ENCODE measurements around the gene SLC49A4. TPM values are rescaled to one million over a fixed set of nuclear protein-coding genes. Genes with fewer than 3 reads are reported as not detected.

SLC49A4 gene
- total and polyA plus RNA-seq, 2 of the 13 experiments (the other 11 are each of a cell fraction or from before 2014, with no cell fraction given), result 6.5 to 16.3 TPM

- no peak for TF ChIP-seq TFDP1 (CRISPR knock-in tag; IDR thresholded peaks at IDR 0.05; ENCODE audit: borderline replicate concordance)
- peak; percentile 43; the same call in 1 of the 2 replicates for TF ChIP-seq SP4 (CRISPR knock-in tag; IDR thresholded peaks at IDR 0.05)
- TF ChIP-seq HNF4A (CRISPR knock-in tag; IDR thresholded peaks at IDR 0.05), result peak; percentile 88
- TF ChIP-seq THAP9 (CRISPR knock-in tag; IDR thresholded peaks at IDR 0.05; ENCODE audit: borderline replicate concordance), result 0 out of 2 replicates have a peak, but pooled peaks have one; percentile 17
- peak; percentile 71; the same call in 1 of the 2 replicates for TF ChIP-seq MTA1 (CRISPR knock-in tag; IDR thresholded peaks at IDR 0.05; ENCODE audit: borderline replicate concordance)
- TF ChIP-seq ZNF660 (CRISPR knock-in tag; IDR thresholded peaks at IDR 0.05; ENCODE audit: borderline replicate concordance, low read depth), result no peak
- peak; percentile 69 for TF ChIP-seq ZGPAT (CRISPR knock-in tag; IDR thresholded peaks at IDR 0.05)
- TF ChIP-seq MIER3 (CRISPR knock-in tag; IDR thresholded peaks at IDR 0.05; ENCODE audit: borderline replicate concordance), result peak; percentile 59; the same call in 1 of the 2 replicates
- TF ChIP-seq PHB2 (IDR thresholded peaks at IDR 0.05; ENCODE audit: partially characterized antibody), result no peak
- no peak for TF ChIP-seq JUND (CRISPR knock-in tag; IDR thresholded peaks at IDR 0.05)
- no peak for TF ChIP-seq PLSCR1 (CRISPR knock-in tag; IDR thresholded peaks at IDR 0.05; ENCODE audit: borderline replicate concordance)
- 0 out of 4 replicates have a peak, but pooled peaks of 1 of the 2 experiments have one; percentile 12 for TF ChIP-seq REST (IDR thresholded peaks at IDR 0.05; ENCODE audit: borderline replicate concordance in 1 of 2, low read depth in 1 of 2, low read length in 2 of 2)
- TF ChIP-seq EP300 (IDR thresholded peaks at IDR 0.05; ENCODE audit: low read depth in 2 of 2, low read length in 2 of 2), result peak in 1 of 2 experiments; percentile 89; a peak in 2 of 4 replicates
- peak; percentile 63 for TF ChIP-seq EP300 (CRISPR knock-in tag; IDR thresholded peaks at IDR 0.05; ENCODE audit: borderline replicate concordance)
- peak; percentile 69 for TF ChIP-seq HNF4G (IDR thresholded peaks at IDR 0.05; ENCODE audit: borderline replicate concordance, low read depth, low read length)
- TF ChIP-seq HNF4G (CRISPR knock-in tag; IDR thresholded peaks at IDR 0.05; ENCODE audit: borderline replicate concordance, low read depth), result peak; percentile 52; the same call in 1 of the 2 replicates
- TF ChIP-seq BORCS8-MEF2B (CRISPR knock-in tag; IDR thresholded peaks at IDR 0.05), result peak; percentile 35; the same call in 1 of the 2 replicates
Observed at GRCh38 chr3:122893754-122894668, 99.1 kb downstream of the SLC49A4 start (continued).

All from HepG2 (cell line).